Measurements from ENCODE around the gene CLDN5. TPM values are rescaled to one million over a fixed set of nuclear protein-coding genes. Genes with fewer than 3 reads are reported as not detected.

Gene CLDN5
- total RNA-seq, 1 experiment from 2014 or later, result 0.44 TPM

GRCh38 chr22:19503367-19503766 lies 20.8 kb downstream of the CLDN5 start:
- Mint-ChIP-seq H3K27ac (peak overlapping the region in 2 of 3 experiments; percentile 26 to 34; a peak in 1 of 7 replicates), H3K4me3 (no peak overlapping the region), H3K4me1 (peaks cover 9% of the 10 kb centered on the region in 2 experiments), H3K27me3 (ENCODE audit: low read depth) (no peaks in the 10 kb centered on the region; the same call in 1 of the 2 replicates), H3K9me3 (no peaks in the 10 kb centered on the region), H3K36me3 (ENCODE audit: insufficient read depth in 1 of 3, low read depth in 3 of 3) (peaks cover 14 to 49% (median 28%) of the 10 kb centered on the region in 3 experiments)
- Histone ChIP-seq H3T11ph (ENCODE audit: low read length) (no peak overlapping the region), H2AFZ (ENCODE audit: low read length) (no peak overlapping the region), H2BK15ac (ENCODE audit: low read depth, low read length) (no peak overlapping the region), H3K4me1 (ENCODE audit: insufficient read depth, low read length) (no peaks in the 10 kb centered on the region; the same call in 1 of the 2 replicates), H3K18ac (ENCODE audit: insufficient read length, low read depth, low read length) (no peak overlapping the region), H3K79me1 (ENCODE audit: insufficient read depth, low read depth, low read length, poor library complexity, severe bottlenecking) (no peaks in the 10 kb centered on the region), H3K4ac (ENCODE audit: low read depth, low read length) (no peak overlapping the region), H2AK5ac (ENCODE audit: insufficient read length, low read length) (no peak overlapping the region), H3K79me2 (ENCODE audit: insufficient read depth, low read length) (no peaks in the 10 kb centered on the region), H3K56ac (ENCODE audit: insufficient read length, low read depth, low read length) (no peak overlapping the region), H4K91ac (ENCODE audit: insufficient read length, low read depth, low read length) (no peak overlapping the region), H2BK20ac (ENCODE audit: low read depth, low read length, poor library complexity, severe bottlenecking) (no peak overlapping the region), H3K27me3 (ENCODE audit: insufficient read depth, low read length) (no peaks in the 10 kb centered on the region), H3K23ac (ENCODE audit: insufficient read length, low read depth, low read length) (no peak overlapping the region), H4K20me1 (ENCODE audit: control insufficient read depth, insufficient read depth, insufficient read length) (no peaks in the 10 kb centered on the region), H2BK5ac (ENCODE audit: insufficient read length, low read length) (no peak overlapping the region), H3K9ac (ENCODE audit: extremely low read depth, insufficient read length, low read length) (no peak overlapping the region), H3K14ac (ENCODE audit: insufficient read depth, low read length) (no peak overlapping the region), H4K8ac (replicated peaks; ENCODE audit: insufficient read length, low read depth, low read length) (no peak overlapping the region), H3K4me2 (ENCODE audit: insufficient read depth, insufficient read length, low read length) (no peak overlapping the region), H3K23me2 (ENCODE audit: insufficient read length, low read depth, low read length, poor library complexity, severe bottlenecking) (no peaks in the 10 kb centered on the region), H2BK12ac (ENCODE audit: insufficient read length, low read depth, low read length) (no peak overlapping the region), H3K27ac (ENCODE audit: insufficient read length, low read depth, low read length) (no peak overlapping the region), H3K9me3 (ENCODE audit: control insufficient read depth, low read depth, low read length) (no peaks in the 10 kb centered on the region), H4K5ac (ENCODE audit: insufficient read length, low read depth, low read length) (no peak overlapping the region), H2BK120ac (ENCODE audit: low read depth, low read length, poor library complexity, severe bottlenecking) (no peak overlapping the region)
- WGBS (ENCODE audit: extremely low coverage, insufficient read length, low lambda C conversion rate), result no CpG with 5 or more reads among the region's 7 CpGs
- no peak for TF ChIP-seq CTCF (conservative IDR thresholded peaks at IDR 0.05)
- DNase-seq, result no peak

Measured in H9 (cell line).